GM18511 (cell line): ENCODE measurements around the gene IMP3.
A peak's percentile ranks its signal among the peaks of the same experiment; 100 is the strongest.

ENCODE experiments used
- ATAC-seq: cut with Tn5 transposase; IDR thresholded peaks from one replicate; pipeline ENCODE4 v1.9.1; 2021; ENCODE audit warnings: mild to moderate bottlenecking, moderate library complexity; ENCODE audit not compliant: unreplicated experiment

The IMP3 gene

DNA sequence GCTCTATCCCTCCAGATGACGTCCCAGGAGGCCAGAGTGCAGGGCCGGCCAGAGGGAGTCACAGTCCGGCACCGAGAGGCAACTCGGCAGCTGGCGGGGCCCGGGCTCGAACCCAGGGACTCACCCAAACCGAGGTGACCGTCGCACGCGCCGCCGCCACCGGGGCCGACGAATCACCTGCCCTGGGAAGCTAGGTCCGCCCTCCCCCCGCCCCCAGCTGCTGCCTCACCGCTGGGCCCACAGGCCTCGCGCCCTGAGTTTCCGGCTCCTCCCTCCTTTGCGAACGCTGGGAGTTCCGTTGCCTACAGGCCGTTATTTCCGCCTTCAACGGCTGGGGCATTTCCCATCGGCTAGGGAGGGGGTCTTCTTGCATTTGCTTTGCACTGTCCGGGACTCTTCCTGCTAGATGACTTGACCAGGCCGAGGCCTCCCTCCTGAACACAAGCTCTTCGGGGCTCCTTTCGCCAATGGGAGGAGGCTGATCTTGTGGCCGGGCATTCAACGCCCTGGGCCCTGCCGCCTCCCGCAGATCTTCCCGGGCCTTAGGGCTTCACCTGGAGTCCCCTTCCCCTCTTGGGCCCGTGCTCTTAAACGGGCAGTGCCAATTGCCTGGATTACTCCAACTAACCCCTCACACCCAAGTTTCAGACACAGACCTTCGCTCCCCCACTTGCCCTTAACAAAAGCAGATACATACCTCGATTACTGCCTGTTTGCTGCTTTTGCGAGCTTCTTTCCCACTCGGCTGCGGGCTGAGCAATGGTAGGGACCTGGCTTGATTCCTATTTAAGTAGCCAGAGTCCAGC lies 14.3 kb downstream of the IMP3 start, which contains the start of gene SNUPN:
SNUPN (minus strand) TSS at position 184 of the 806 bp plus-strand sequence. CDS start 4,674 bp downstream, outside the sequence.
- ATAC-seq = peak; percentile 80

DNA sequence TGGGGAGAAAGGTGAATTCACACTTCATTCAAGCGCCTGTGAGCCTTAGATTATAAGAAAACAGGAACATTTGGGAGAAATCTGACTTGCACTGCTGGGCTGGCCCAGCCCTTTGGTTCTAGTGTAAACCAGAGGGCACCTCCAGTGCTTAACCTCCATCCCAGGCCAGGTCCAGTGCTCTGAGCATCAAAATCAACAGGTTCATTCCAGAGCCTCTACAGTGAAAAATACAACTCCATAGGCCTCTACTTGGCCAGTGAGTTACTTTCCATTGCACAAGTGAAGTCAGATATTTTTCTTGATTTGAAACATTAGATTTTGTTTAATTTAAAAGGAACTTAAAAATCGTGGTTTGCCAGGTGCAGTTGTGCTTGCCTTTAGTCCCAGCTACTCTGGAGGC lies 17.5 kb downstream of the IMP3 start:
- no peak for ATAC-seq

DNA sequence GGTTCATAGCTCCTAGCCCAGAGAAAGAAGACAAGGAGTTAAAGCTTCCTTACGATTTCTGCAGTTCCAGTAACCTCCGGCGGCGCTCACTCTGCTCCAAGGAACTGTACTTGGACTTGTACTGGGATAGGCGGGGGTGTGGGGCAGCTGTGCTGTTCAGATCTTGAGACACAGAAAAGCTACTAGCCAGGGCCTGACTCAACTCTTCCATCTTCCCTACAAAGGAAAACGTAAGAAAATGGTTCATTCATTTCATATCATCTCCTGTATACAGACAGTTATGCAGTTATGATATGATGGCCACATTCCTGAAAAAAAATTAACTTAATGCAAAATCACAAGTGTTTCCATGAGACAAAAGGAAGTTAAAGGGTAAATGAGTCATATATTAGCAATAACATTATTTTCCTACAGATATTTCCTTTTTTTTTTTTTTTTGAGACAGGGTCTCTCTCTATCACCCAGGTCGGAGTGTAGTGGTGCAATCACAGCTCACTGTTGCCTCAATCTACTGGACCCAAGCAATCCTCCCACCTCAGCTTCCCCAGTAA lies 19.1 kb downstream of the IMP3 start:
- ATAC-seq = no peak

DNA sequence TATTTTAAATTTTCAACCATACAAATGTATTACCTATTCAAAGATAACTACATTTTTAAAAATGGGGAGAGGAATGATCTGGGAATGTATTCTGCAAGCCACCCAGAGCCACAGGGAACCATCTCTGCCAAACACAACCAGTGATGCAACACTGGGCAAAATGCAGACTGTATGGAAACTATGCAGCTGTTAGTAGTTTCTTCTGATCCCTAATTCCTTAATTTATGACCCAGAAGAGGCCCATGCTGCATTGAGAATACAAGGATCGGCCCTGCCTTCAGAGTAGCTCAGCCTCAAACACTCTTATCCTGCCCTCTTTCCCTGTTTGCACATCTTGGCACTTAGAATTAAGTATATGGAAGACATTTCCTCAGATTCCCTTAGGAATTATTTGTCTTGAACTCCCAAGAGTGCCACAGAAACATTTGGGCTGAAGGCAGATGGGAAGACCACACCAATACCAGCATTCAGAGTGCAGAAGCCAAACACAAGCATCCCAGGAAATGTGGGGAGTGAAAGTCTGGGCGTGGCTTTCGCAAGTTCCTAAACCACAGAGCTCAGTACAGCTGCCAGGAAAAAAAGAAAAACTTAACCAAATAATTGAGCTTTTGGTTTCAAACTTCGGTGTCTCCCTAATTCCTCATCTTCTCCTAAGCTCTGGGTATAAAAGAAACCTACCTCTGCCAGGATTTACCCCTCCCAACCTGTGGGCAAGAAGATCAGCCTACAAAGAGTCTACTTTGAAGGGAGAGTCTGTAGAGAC lies 19.8 kb downstream of the IMP3 start:
- ATAC-seq = no peak

DNA sequence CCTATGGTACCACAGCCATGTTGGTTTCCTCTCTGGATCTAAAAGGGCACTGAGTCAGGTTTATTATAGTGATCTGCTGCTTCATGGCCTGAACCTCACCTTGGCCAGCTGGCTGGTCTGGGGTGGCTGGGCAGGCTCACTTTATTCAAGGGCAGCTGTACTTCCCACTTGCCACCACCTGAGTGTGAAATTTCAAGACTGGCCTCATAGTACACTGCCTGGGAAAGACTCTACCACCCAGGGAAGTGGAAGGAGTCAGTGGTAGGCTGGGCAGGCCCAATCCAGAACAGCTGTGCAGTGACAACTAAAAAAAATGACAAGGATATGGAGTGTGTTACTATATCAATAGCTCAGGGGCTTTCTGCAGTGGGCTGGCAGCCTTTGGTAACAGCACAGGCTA lies 23.3 kb downstream of the IMP3 start:
- no peak for ATAC-seq

DNA sequence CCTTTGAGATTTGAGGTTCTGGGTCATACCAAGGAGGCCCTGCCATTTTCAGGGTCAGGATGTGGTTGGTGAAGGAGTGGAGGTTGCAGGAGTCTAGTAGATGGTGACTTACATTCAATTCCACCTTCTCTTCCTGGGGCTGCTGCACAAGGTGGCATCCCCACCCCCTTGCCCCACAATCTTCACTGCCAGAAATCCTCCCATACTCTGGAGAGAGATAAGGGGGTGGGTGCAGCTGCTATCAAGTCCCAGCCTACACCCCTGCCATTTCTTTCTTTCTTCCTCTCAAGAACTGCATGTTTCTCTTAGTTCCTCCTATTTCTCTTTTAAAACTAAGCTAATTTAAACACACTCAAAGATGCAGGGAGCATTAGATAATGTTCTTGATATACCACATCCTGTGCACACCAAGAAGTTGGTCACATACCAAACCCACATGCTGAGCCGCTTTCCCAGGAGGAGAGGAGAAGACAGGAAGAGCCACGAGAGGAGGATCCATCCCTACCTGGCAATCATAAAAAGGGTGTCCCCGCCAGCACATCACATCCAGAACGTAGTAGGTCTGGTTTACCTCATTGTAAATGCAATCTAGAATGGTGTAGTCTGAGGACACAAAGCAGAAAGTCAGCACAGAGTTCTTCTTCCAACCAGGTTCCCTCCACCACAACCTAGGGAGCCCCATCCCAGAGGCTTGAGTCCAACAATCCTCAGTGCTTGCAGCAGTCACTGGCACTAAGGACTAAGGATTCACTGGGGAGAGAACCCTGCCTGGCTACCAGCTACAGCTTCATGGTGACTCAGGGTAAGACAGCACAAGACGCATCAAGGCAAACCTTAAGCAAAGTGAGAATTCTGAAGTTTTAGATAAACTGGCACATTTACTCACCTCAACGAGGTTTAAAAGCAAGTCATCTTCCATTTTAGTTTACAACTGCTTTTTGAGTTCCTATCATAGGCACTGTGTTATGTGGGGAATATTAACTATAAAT lies 33.0 kb downstream of the IMP3 start:
- no peak for ATAC-seq

DNA sequence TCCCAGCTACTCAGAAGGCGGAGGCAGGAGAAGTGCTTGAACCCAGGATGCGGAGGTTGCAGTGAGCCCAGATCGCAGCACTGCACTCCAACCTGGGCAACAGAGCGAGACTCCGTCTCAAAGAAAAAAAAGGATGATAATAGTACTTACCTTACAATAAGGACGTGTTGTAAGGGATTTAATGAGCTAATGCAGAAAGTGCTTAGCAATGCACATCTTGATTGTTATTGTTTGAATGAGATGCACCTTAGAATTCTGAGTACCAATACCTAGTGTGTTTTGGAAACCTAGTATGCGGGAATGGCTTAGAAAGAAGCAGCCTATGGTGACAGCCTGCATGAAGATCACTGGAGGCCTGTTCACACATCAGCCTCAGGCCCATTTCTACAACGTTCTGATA lies 34.0 kb downstream of the IMP3 start:
- ATAC-seq = no peak

DNA sequence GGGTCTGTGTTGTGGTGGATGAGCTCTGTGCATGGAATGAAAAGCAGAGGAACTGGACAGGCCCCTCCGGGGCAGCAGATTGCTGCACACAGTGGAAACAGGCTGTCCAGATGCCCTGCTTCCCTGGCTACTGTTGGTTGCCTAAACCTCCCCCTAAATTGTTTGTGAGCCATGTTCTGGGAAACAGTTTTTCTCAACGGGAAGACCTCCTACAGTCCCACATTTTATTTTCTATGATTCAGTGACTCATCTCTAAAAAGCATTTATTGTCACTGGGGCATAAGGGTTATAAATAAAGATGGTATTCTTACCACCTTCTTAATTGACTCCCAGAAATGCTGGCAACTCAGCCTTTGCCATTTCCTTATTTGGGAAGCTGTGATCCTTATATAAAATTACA lies 40.6 kb downstream of the IMP3 start:
- no peak for ATAC-seq

DNA sequence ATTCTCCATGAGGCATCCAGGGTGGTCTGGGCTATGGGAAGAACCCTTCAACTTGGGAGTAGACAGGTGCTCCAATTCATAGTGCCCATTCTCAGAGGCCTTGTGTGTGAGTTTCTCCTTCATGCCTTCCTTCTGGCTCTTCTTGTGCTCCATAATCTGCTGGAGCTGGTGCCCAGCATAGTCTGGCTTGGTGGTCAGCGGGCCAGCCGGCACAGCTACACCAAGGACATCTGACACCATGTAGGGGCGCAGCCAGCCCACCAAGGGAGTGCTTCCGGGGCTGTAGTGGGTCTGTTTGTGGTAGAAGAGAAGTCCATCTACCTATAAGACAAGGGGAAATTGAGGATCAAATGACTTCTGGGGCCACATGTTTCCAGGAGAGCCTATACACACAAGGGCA lies 41.7 kb downstream of the IMP3 start:
- ATAC-seq = no peak

DNA sequence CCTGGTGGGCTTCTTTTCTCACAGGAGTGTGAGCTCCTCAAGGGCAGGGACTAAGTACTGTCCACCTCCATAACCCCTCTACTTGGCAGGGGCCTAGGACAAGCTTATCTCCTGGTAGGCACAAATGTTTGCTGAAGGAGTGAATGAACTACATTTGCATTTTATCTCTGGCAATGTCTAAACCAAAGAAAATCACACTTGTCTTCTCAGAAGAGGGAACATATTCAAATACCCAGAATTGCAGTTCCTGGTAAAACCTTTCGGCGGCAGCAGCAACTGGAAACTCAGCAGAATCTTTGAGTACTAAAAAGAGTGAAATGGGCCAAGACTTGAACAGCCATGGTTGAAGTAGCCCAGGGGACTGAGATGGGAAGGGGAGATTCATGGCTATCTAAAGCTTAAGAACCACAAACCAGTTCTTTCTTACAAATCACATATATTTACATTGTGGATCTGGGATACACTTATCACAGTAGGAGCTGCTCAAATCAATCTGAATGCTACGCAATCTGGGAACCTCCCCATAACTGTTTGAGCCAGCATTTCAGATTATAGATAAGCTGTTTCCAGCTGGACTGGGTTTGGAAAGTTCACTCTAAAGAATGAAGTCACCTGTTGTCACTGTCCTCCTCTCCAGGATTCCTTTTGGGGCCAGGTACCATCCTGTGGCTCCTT lies 42.2 kb downstream of the IMP3 start:
- ATAC-seq = no peak

DNA sequence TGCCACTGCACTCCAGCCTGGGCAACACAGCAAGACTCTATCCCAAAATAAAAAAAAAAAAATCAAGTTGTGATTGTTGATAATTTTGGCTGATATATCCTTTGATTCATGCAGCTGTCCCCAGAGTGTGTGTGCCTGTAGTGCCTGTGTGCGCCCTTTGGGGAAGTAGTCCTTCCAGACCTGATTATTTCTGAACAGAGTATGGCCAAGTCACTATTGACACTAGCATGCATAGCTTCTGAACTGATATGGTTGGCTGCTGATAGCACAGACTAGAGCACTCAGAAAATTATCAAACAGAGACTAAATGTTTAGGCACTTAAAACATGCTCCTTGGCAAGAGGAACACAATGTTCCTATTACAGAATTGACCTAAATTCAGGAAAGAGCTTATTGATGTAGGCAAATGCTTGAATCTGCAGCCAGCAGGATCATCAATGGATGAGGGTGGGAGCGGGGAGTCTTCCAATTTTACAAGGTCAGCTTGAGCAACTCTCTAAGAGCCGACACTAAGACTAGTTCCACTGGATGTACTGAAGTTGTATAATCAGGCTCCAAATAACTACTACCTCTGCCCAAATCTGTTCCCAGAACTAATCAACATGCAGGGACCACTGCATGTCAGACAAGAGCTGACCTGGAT lies 43.2 kb downstream of the IMP3 start:
- no peak for ATAC-seq

DNA sequence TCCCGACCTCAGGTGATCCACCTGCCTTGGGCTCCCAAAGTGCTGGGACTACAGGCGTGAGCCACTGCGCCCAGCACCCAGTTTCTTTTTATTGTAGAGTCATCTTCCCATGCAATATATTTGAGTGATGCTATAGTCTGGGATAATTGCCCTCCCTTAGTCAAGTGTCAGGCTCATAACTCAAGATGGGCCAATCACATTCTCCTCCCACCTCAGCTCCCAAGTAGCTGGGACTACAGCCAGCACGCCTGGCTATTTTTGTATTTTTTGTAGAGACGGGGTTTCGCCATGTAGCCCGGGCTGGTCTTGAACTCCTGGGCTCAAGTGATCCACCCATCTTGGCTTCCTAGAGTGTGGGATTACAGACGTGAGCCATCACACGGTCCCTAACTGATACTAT lies 45.7 kb downstream of the IMP3 start:
- no peak for ATAC-seq

DNA sequence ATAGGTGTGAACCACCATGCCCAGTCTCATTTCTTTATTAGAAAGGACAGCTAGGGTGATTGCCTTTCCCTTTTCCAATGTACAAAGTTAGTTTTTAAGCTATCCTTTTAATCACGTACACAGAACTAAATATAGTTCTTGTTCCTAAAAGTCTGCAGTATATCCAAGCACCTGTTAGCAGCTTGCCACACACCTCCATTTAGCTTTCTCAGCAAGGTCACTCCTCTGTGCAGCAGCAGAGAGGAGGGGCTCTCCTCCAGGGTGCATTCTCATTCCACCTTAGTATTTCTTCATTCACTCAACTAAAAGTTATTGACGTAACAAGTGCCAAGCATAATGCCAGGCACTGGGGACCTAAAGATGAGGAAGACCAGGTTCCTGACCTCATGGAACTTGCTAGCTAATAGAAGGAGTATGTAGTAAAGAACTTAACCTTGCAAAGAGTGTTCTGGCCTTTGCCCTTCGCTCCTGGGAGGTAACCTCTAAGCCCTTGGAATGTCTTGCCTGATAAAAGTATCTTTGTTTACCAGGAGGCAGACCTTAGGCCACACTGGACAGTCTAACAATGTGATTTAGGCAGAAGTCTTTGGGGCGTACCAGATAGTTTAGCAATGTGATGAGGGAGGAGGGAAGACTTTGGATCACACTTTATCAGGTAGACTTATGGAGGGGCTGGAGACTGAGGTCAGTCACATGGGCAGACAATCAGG lies 48.2 kb downstream of the IMP3 start:
- no peak for ATAC-seq

DNA sequence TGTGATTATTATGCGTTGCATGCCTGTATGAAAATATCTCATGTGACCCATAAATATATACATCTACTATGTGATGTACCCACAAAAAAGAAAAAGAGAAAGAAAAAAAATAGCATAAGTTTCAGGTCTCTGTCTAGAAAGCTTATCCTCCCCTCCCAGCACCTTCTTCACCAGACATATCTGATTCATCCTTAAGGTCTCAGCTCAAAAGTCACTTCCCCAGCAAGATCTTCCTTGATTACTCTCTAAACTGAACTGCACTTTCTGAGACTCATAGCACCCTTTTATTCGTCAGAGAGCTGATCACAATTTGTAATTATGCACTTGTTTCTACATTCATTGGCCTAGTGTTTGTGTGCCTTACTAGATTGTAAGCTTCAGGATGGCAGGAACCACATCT lies 49.8 kb downstream of the IMP3 start:
- no peak for ATAC-seq
